Bronchial epithelial cell (primary cell): ENCODE results near the gene TAS2R14. TPM values are rescaled to one million over a fixed set of nuclear protein-coding genes. Genes with fewer than 3 reads are reported as not detected.

Experiments
- DNase-seq: peaks from one replicate; pipeline ENCODE4 v3.0.0-alpha.2; 2010; ENCODE audit warnings: low read depth
- FAIRE-seq: peaks from 2 replicates; lab custom pipeline; 2011; peaks lifted over from hg19 to GRCh38; lab: Jason Lieb, UNC
- H3K27me3 ChIP-seq: 2 replicates; pipeline ENCODE4 v1.5.1; 2011; ENCODE audit warnings: low read length; ENCODE audit not compliant: control insufficient read depth, insufficient read depth
- H3K36me3 ChIP-seq: 2 replicates; pipeline ENCODE4 v1.5.1; 2011; ENCODE audit warnings: low read length; ENCODE audit not compliant: control insufficient read depth, insufficient read depth
- H3K4me3 ChIP-seq: 2 replicates; pipeline ENCODE4 v1.5.1; 2011; ENCODE audit warnings: mild to moderate bottlenecking, low read depth, low read length, control low read depth
- CTCF ChIP-seq: IDR thresholded peaks from 2 replicates; pipeline ENCODE4 v1.5.1; 2011; ENCODE audit warnings: mild to moderate bottlenecking, moderate library complexity, low read length, control low read depth, inconsistent platforms; ENCODE audit not compliant: insufficient read depth, severe bottlenecking
- total RNA-seq: library from RNA; depleted of rRNA; stranded (reverse); fragments of >200 nt; gene quantifications from 2 replicates; pipeline ENCODE4 v1.2.1, GENCODE V29; 2014

TAS2R14 gene
- total RNA-seq, 1 donor from 2014 or later: 1.1 TPM

GRCh38 chr12:10956085-10956484 lies 17.0 kb upstream of the TAS2R14 start:
- Histone ChIP-seq H3K27me3 (no peaks in the 10 kb centered on the region), H3K36me3 (no peaks in the 10 kb centered on the region), H3K4me3 (no peak overlapping the region)
- TF ChIP-seq CTCF: no peak
- DNase-seq (no peak), FAIRE-seq (no peak)

DNA sequence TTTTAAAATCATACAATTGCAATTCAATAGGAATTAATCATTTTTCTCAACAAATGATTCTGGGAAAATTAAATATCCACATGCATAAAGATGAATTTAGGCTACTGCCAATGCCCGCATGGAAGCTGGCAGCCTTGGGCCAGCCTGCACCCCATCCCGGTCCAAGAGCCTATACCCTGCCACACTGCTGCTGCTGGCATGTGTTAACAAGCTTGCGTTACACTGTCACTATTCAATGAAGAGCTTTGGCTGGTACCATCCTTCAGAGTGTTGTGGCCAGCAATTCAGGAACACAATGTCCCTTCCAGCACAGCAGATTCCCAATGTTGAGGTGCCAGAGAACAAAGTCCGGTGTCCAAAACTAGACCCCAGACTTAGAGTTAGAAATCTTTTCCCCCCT lies 13.6 kb upstream of the TAS2R14 start:
- DNase-seq (no peak), FAIRE-seq (no peak)
- H3K4me3 ChIP-seq: no peak overlapping the region
- no peak for TF ChIP-seq CTCF
- H3K27me3 ChIP-seq: no peaks in the 10 kb centered on the region
- no peaks in the 10 kb centered on the region for H3K36me3 ChIP-seq

DNA sequence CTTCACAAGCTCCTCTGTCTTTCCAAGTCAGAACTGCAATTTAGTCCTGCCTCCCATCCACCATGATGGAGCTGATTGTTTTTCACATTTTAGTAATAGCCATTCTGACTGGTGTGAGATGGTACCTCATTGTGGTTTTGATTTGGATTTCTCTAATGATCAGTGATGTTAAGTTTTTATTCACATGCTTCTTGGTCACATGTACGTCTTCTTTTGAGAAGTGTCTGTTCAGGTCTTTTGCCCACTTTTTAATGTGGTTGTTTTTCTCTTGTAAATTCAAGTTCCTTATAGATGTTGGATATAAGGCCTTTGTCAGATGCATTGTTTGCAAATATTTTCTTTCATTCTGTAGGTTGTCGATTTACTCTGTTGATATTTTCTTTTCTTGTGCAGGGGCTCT lies 4.1 kb upstream of the TAS2R14 start:
- Histone ChIP-seq H3K27me3 (no peaks in the 10 kb centered on the region), H3K4me3 (no peak overlapping the region), H3K36me3 (no peaks in the 10 kb centered on the region)
- TF ChIP-seq CTCF: no peak
- DNase-seq: no peak
- FAIRE-seq: no peak

- no peak for TF ChIP-seq CTCF
- no peak overlapping the region for H3K4me3 ChIP-seq
- H3K36me3 ChIP-seq: no peaks in the 10 kb centered on the region
- DNase-seq: peak; percentile 95
- H3K27me3 ChIP-seq: no peaks in the 10 kb centered on the region
- peak; percentile 97 for FAIRE-seq
These were observed 3.0 kb upstream of the TAS2R14 start for GRCh38 chr12:10941916-10942607.

DNA sequence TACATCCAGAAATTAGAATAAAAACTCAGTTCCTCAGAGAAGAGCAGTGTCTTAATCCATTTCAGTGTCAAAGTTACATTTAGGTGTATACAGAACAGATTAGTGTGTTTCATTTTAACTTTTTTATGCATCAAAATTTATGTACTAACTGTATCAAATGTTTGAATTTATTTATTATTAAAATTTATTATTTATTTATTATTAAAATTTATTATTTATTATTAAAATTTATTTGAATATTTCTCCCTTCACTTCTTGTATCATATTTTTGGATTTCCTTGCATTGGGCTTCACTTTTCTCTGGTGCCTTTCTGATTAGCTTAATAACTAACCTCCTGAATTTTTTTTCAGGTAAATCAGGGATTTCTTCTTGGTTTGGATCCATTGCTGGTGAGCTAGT lies 2.3 kb upstream of the TAS2R14 start:
- no peak for TF ChIP-seq CTCF
- Histone ChIP-seq H3K27me3 (no peaks in the 10 kb centered on the region), H3K36me3 (no peaks in the 10 kb centered on the region), H3K4me3 (no peak overlapping the region)
- FAIRE-seq (no peak), DNase-seq (no peak)

DNA sequence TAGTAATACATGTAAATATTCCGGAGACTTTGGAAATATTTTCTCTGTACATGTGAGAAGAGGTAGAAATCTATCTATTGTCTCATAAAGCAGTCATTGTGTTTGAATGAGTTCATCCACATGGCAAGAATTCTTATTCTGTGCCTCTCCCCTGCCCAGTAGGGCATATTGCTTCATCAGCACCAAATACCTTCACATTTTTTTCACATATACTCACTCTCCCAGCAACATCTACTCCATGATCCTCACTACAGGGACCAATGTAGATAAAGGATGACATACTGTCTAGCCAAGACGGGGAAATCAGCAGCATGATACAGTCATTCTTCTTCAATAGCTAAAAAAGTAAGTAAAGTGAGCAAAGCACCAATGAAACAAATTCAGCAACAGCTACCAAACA lies 1.3 kb upstream of the TAS2R14 start:
- Histone ChIP-seq H3K4me3 (no peak overlapping the region), H3K36me3 (no peaks in the 10 kb centered on the region), H3K27me3 (no peaks in the 10 kb centered on the region)
- DNase-seq (peak; percentile 98), FAIRE-seq (no peak)
- no peak for TF ChIP-seq CTCF
